Panc1 (cell line): ENCODE results near the gene AGTR1. TPM values are rescaled to one million over a fixed set of nuclear protein-coding genes. Genes with fewer than 3 reads are reported as not detected.
A peak's percentile ranks its signal among the peaks of the same experiment; 100 is the strongest.

Experiments
- ATAC-seq: fragments of 200-7000 bp; cut with Tn5 transposase; 2 replicates; pipeline ENCODE4 v1.9.1; 2020; ENCODE audit warnings: mild to moderate bottlenecking, moderate library complexity
- BruUV-seq: library from RNA; stranded (reverse); fragments of 400-500 nt; replicated peaks from 2 replicates; lab custom pipeline; 2021; lab: Mats Ljungman, UMichigan
- CTCF ChIA-PET: fragments of 300-600 bp; sonication (Branson Sonifier 250); formaldehyde crosslinking; loops from one replicate; lab custom pipeline; 2022; ENCODE audit warnings: antibody characterized with exemption; lab: Charles Lee
- POLR2A ChIA-PET: fragments of 300-600 bp; sonication (Branson Sonifier 250); formaldehyde crosslinking; loops from one replicate; lab custom pipeline; 2022; ENCODE audit warnings: antibody characterized with exemption; lab: Charles Lee
- DNase-seq: peaks from one replicate; pipeline ENCODE4 v3.0.0-alpha.2; 2010; ENCODE audit warnings: low read depth, low spot score
- H3K27ac ChIP-seq: 2 replicates; pipeline ENCODE4 v1.5.1; 2011; ENCODE audit warnings: mild to moderate bottlenecking, low read length, inconsistent platforms
- H3K27me3 ChIP-seq: fragments of 200-500 bp; sonication (Bioruptor generic); 2 replicates; pipeline ENCODE4 v1.6.0; 2014; ENCODE audit warnings: low read length, inconsistent platforms; ENCODE audit not compliant: control insufficient read depth, insufficient read depth
- H3K36me3 ChIP-seq: fragments of 200-500 bp; sonication (Bioruptor generic); 2 replicates; pipeline ENCODE4 v1.5.1; 2014; ENCODE audit warnings: inconsistent platforms, mild to moderate bottlenecking, low read length, moderate library complexity; ENCODE audit not compliant: control insufficient read depth, insufficient read depth
- H3K4me1 ChIP-seq: 2 replicates; pipeline ENCODE4 v1.5.1; 2011; ENCODE audit warnings: inconsistent platforms, mild to moderate bottlenecking, low read length, moderate library complexity; ENCODE audit not compliant: control insufficient read depth, insufficient read depth
- H3K4me3 ChIP-seq, 2 experiments: 2 replicates each; pipeline ENCODE4 v1.5.1; 2011 to 2012; ENCODE audit warnings: low read depth in 2 of 2, low read length in 2 of 2, mild to moderate bottlenecking in 2 of 2, inconsistent platforms in 1 of 2, moderate library complexity in 1 of 2
- H3K9me3 ChIP-seq: fragments of 200-500 bp; sonication (Bioruptor generic); 2 replicates; pipeline ENCODE4 v1.5.1; 2014; ENCODE audit warnings: low read depth, mild to moderate bottlenecking, inconsistent platforms, low read length, moderate library complexity; ENCODE audit not compliant: control insufficient read depth, insufficient read depth
- POLR2AphosphoS5 ChIP-seq: IDR thresholded peaks from 2 replicates; pipeline ENCODE4 v1.6.1; 2012; ENCODE audit warnings: mild to moderate bottlenecking, low read depth, low read length, moderate library complexity
- SIN3A ChIP-seq: IDR thresholded peaks from 2 replicates; pipeline ENCODE4 v1.6.1; 2012; ENCODE audit warnings: low read depth, mild to moderate bottlenecking, low read length, moderate library complexity, borderline replicate concordance; ENCODE audit not compliant: insufficient read depth
- TCF7L2 ChIP-seq: IDR thresholded peaks from 2 replicates; pipeline ENCODE4 v1.6.1; 2011; ENCODE audit warnings: mild to moderate bottlenecking, low read depth, low read length, inconsistent platforms
- in situ Hi-C: cut with HindIII; loops from 2 replicates; pipeline ENCODE4 v1.10.0; 2016; ENCODE audit warnings: low sequenced_read_pairs, low pct_unique_long_range_greater_than_20kb
- intact Hi-C: fragments of 100-400 bp; cut with micrococcal nuclease; formaldehyde crosslinking; loops from one replicate; pipeline ENCODE4 v1.10.0; 2022; ENCODE audit not compliant: unreplicated experiment
- total RNA-seq: library from RNA; stranded (reverse); gene quantifications from one replicate; pipeline ENCODE4 v1.2.1, GENCODE V29; 2021; ENCODE audit not compliant: unreplicated experiment
- TF ChIP-seq, protein P1 (sequence below), 2 experiments: IDR thresholded peaks; 2 replicates each; pipeline ENCODE4 v1.6.1; 2011 to 2012; ENCODE audit warnings: low read depth in 2 of 2, control low read depth in 1 of 2, low read length in 1 of 2, mild to moderate bottlenecking in 1 of 2, moderate library complexity in 1 of 2; ENCODE audit not compliant: insufficient read depth in 1 of 2
- TF ChIP-seq, protein P2 (sequence below): fragments of 450-650 bp; IDR thresholded peaks from 2 replicates; pipeline ENCODE4 v1.5.1; 2017; ENCODE audit warnings: mild to moderate bottlenecking

The AGTR1 gene
- total RNA-seq, 1 experiment from 2014 or later, result 0.28 TPM

GRCh38 chr3:148680289-148680688, 17.4 kb upstream of the AGTR1 start:
- POLR2A ChIA-PET, result no interaction called here
- H3K27ac ChIP-seq, result no peak overlapping the region
- TF ChIP-seq TCF7L2 (no peak), SIN3A (no peak), POLR2AphosphoS5 (no peak)
- TF ChIP-seq, protein P1, sequence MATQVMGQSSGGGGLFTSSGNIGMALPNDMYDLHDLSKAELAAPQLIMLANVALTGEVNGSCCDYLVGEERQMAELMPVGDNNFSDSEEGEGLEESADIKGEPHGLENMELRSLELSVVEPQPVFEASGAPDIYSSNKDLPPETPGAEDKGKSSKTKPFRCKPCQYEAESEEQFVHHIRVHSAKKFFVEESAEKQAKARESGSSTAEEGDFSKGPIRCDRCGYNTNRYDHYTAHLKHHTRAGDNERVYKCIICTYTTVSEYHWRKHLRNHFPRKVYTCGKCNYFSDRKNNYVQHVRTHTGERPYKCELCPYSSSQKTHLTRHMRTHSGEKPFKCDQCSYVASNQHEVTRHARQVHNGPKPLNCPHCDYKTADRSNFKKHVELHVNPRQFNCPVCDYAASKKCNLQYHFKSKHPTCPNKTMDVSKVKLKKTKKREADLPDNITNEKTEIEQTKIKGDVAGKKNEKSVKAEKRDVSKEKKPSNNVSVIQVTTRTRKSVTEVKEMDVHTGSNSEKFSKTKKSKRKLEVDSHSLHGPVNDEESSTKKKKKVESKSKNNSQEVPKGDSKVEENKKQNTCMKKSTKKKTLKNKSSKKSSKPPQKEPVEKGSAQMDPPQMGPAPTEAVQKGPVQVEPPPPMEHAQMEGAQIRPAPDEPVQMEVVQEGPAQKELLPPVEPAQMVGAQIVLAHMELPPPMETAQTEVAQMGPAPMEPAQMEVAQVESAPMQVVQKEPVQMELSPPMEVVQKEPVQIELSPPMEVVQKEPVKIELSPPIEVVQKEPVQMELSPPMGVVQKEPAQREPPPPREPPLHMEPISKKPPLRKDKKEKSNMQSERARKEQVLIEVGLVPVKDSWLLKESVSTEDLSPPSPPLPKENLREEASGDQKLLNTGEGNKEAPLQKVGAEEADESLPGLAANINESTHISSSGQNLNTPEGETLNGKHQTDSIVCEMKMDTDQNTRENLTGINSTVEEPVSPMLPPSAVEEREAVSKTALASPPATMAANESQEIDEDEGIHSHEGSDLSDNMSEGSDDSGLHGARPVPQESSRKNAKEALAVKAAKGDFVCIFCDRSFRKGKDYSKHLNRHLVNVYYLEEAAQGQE (IDR thresholded peaks at IDR 0.05; ENCODE audit: insufficient read depth in 1 of 2, low read depth in 2 of 2, low read length in 1 of 2), result no peak
- TF ChIP-seq, protein P2, sequence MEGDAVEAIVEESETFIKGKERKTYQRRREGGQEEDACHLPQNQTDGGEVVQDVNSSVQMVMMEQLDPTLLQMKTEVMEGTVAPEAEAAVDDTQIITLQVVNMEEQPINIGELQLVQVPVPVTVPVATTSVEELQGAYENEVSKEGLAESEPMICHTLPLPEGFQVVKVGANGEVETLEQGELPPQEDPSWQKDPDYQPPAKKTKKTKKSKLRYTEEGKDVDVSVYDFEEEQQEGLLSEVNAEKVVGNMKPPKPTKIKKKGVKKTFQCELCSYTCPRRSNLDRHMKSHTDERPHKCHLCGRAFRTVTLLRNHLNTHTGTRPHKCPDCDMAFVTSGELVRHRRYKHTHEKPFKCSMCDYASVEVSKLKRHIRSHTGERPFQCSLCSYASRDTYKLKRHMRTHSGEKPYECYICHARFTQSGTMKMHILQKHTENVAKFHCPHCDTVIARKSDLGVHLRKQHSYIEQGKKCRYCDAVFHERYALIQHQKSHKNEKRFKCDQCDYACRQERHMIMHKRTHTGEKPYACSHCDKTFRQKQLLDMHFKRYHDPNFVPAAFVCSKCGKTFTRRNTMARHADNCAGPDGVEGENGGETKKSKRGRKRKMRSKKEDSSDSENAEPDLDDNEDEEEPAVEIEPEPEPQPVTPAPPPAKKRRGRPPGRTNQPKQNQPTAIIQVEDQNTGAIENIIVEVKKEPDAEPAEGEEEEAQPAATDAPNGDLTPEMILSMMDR, result no peak

DNA sequence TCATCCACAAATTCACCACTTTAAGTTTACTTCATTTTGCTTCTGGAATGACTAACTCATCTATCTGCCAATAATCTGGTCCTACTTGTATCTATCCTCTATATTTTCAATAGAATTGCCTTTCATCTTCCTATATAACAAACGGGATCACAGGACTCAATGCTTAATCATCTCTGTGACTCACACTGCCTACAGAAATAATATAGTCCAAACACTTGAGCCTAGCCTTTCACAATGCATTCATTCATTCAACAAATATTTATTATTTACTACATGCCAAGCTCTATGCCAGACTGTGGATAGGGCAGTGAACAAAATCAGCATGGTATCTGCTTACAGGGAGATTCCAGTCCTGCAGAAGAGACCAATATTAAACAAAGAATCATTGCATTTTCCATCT, 16.6 kb upstream of the AGTR1 start:
- H3K4me1 ChIP-seq, result no peaks in the 10 kb centered on the region
- ChIA-PET POLR2A (no interaction called here), CTCF (no interaction called here)
- in situ Hi-C loops, result no loop called here
- H3K27ac ChIP-seq, result 0 out of 2 replicates have a peak overlapping the region, but pooled peaks have one; percentile 23
- H3K9me3 ChIP-seq, result no peaks in the 10 kb centered on the region
- ATAC-seq, result peak; percentile 96
- peak; percentile 24 for DNase-seq
- no peak overlapping the region for H3K4me3 ChIP-seq
- no peak for TF ChIP-seq POLR2AphosphoS5
- TF ChIP-seq TCF7L2, result peak; percentile 87
- BruUV-seq, result no TSS peak
- H3K36me3 ChIP-seq, result no peaks in the 10 kb centered on the region
- H3K27me3 ChIP-seq, result no peaks in the 10 kb centered on the region
- intact Hi-C loops, result no loop called here

More at GRCh38 chr3:148680289-148680688, 17.4 kb upstream of the AGTR1 start:
- Histone ChIP-seq H3K27me3 (no peaks in the 10 kb centered on the region), H3K9me3 (no peaks in the 10 kb centered on the region), H3K4me3 (no peak overlapping the region), H3K4me1 (no peaks in the 10 kb centered on the region), H3K36me3 (no peaks in the 10 kb centered on the region)
- in situ Hi-C loops, result no loop called here
- no peak for DNase-seq
- peak; percentile 50 for ATAC-seq
- intact Hi-C loops, result no loop called here
- BruUV-seq, result no TSS peak
- CTCF ChIA-PET, result no interaction called here

DNA sequence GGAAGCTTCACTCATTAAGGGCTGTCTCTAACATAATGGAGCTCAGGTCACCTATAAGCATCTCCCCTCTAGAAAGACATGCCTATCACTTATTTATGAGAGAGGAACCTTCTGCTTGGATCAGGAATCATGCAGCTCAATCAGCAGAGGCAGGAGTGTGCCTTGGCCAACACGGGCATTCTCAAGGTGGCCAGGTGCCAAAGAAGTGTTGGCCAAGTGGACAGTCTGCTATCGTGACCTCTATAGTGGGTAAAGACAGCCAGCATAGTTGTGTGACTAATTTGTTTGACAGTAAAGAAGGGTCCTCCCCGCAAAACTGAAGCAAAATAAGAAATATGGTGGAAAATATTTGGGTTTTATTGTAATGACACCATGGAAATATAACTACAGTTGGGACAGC, 14.7 kb upstream of the AGTR1 start:
- DNase-seq (no peak), ATAC-seq (no peak)
- no peaks in the 10 kb centered on the region for H3K27me3 ChIP-seq
- no peak overlapping the region for H3K4me3 ChIP-seq
- no peaks in the 10 kb centered on the region for H3K9me3 ChIP-seq
- in situ Hi-C loops (no loop called here), intact Hi-C loops (no loop called here)
- TF ChIP-seq POLR2AphosphoS5 (no peak), TCF7L2 (no peak), SIN3A (no peak)
- TF ChIP-seq, protein P2, result no peak
- TF ChIP-seq, protein P1 (IDR thresholded peaks at IDR 0.05; ENCODE audit: insufficient read depth in 1 of 2, low read depth in 2 of 2, low read length in 1 of 2), result no peak
- no peaks in the 10 kb centered on the region for H3K4me1 ChIP-seq
- H3K27ac ChIP-seq, result no peak overlapping the region
- ChIA-PET CTCF (no interaction called here), POLR2A (no interaction called here)
- no peaks in the 10 kb centered on the region for H3K36me3 ChIP-seq
- BruUV-seq, result no TSS peak
